Stimulated activated naive CD4-positive, alpha-beta T cell (primary cell): ENCODE data around the gene DYNC2H1.
A peak's percentile ranks its signal among the peaks of the same experiment; 100 is the strongest.

Experiments
- DNase-seq, 6 experiments: peaks; one replicate each; lab custom pipeline; 2025; lab: John Stamatoyannopoulos, UW

Gene DYNC2H1, protein sequence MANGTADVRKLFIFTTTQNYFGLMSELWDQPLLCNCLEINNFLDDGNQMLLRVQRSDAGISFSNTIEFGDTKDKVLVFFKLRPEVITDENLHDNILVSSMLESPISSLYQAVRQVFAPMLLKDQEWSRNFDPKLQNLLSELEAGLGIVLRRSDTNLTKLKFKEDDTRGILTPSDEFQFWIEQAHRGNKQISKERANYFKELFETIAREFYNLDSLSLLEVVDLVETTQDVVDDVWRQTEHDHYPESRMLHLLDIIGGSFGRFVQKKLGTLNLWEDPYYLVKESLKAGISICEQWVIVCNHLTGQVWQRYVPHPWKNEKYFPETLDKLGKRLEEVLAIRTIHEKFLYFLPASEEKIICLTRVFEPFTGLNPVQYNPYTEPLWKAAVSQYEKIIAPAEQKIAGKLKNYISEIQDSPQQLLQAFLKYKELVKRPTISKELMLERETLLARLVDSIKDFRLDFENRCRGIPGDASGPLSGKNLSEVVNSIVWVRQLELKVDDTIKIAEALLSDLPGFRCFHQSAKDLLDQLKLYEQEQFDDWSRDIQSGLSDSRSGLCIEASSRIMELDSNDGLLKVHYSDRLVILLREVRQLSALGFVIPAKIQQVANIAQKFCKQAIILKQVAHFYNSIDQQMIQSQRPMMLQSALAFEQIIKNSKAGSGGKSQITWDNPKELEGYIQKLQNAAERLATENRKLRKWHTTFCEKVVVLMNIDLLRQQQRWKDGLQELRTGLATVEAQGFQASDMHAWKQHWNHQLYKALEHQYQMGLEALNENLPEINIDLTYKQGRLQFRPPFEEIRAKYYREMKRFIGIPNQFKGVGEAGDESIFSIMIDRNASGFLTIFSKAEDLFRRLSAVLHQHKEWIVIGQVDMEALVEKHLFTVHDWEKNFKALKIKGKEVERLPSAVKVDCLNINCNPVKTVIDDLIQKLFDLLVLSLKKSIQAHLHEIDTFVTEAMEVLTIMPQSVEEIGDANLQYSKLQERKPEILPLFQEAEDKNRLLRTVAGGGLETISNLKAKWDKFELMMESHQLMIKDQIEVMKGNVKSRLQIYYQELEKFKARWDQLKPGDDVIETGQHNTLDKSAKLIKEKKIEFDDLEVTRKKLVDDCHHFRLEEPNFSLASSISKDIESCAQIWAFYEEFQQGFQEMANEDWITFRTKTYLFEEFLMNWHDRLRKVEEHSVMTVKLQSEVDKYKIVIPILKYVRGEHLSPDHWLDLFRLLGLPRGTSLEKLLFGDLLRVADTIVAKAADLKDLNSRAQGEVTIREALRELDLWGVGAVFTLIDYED (N-terminal part only)

DNA sequence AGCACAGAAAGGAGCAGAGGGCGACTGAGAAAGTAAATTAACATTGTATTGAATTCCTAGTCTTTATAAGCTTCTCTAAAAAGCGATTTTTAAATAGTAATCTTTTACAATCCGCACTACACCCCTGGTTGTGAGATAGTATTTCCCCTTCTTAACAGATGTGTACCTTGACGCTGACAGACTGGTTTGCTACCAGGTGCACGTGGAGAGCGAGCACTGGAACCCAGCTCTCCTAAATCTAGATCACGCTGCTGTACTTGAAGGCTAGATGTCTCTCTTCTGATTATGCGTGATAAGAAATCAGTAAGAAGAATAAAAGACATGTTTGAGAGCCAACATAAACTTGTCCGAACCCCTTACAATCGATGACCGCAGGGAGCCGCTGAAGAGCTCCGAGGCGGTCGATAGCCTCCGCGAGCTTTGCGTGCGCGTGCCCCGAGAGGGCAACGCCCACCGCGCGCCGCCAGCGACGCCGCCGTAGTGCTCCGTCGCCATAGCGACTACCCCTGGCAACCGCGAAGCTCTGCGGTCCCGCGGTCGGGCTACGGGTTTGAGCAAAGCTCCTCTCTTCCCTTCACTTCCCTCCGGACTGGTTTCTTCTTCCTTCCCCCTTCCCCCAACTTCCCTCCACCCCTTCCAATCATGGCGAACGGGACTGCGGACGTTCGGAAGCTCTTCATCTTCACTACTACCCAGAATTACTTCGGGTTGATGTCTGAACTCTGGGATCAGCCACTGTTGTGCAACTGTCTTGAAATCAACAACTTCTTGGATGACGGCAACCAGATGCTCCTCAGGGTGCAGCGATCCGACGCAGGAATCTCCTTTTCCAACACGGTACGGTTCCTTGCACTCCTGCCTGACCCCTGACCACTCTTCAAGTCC is at the start of gene DYNC2H1:
Gene DYNC2H1 (plus strand): TSS at position 494 of the 885 bp plus-strand sequence. CDS start 149 bp downstream, at position 643.
- DNase-seq, result peak; percentile 80 to 90 (median 83)

DNA sequence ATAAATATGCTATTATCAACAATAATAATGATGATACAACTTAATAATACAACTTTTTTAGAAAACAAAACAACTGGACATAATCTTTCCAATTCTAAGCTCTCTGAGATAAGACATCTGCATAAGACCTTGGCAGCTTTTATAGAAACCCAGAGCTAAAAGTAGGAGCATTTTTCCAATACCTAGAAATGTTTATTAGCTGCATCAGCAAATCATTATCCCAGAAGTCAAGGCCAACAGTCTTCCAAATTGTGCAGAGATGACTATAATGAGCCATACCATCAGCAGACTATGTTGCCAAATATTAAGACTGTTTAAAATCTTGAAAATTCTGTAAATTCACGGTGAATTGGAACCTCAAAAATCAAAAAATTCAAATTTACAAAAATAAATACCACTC is 47.6 kb upstream of the DYNC2H1 start:
- DNase-seq, result no peak

GRCh38 chr11:103067118-103067517 is 42.1 kb upstream of the DYNC2H1 start:
- no peak for DNase-seq

GRCh38 chr11:103069367-103069766 is 39.9 kb upstream of the DYNC2H1 start:
- no peak for DNase-seq

DNA sequence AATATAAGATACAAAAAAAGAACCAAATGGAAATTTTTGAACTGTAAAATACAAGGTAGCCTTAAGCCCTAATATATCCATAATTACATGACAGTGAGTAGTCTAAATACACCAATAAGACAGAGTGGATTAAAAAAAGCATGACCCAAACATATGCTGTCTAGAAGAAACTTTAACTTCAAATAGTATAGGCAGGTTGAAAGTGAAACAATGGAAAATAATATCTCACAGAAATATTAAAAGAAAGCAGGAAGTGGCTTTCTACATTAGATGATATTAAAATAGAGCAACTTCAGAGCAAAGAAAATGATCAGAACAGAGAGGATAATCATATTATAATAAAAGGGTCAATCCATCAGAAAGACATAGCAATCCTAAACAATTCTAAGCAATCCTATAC is 39.1 kb upstream of the DYNC2H1 start:
- DNase-seq, result no peak

DNA sequence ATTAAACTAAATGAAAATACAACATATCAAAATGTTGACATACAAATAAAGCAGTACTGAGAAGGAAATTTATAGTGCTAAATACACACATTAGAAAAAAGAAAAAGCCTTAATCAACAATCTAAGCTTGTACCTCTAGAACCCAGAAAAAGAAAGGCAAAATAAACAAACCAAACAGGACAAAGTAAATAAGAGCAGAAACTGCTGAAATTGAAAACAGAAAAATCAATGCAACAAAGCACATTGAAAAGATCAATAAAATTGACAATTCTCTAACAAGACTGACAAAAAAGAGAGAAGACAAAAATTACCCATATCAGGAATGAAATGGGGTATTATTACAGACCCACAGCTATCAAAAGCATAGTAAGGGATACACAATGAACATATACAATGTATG is 38.2 kb upstream of the DYNC2H1 start:
- DNase-seq, result no peak

DNA sequence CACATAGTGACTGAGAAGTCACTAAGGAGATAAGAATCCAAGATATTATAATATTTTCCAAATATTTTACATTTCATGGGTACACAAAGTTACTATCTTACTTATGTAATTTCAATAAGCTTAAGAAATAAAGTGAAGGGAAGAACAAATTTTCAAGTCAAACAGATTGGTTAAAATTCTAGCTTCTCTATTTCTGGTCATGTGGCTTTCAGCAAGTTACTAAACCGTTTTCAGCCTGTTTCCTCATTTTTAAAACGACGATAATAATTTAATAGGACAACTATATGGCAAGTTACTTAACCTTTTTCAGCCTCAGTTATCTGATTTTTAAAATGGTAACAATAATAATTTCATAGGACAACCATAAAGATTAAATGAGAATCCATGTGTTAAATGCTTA is 32.9 kb upstream of the DYNC2H1 start:
- DNase-seq, result no peak

- DNase-seq, result no peak
Measured at GRCh38 chr11:103077554-103077953, 31.7 kb upstream of the DYNC2H1 start.

GRCh38 chr11:103078710-103079109 is 30.5 kb upstream of the DYNC2H1 start:
- DNase-seq, result no peak

- DNase-seq, result no peak
Measured at GRCh38 chr11:103079833-103080232, 29.4 kb upstream of the DYNC2H1 start.

DNA sequence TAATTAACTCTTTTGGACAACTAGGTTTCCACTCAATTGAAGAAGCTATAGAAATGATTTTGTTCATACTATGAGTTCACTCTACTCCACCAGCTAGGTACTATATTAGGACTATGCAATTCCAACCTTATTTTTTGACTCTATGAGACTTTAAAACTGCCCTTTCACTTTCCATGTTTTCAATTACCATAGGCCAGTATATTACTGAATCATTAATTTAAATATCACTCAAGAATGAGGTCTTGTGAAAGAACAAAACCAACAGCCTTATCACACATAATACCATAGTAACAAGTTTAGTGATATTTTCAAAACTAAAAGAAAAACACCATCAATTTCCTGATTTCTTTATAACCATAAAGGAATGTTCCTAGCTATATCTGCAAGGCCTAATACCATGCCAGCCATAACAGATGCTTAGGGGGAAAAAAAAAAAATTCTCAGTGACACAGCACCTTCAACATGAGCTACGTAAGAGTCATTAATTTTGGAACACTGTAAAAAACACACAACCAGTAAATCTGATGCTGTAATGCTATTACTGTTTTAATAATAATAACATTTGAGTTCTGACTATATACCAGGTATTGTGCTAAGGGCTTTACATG is 23.4 kb upstream of the DYNC2H1 start:
- DNase-seq, result no peak

DNA sequence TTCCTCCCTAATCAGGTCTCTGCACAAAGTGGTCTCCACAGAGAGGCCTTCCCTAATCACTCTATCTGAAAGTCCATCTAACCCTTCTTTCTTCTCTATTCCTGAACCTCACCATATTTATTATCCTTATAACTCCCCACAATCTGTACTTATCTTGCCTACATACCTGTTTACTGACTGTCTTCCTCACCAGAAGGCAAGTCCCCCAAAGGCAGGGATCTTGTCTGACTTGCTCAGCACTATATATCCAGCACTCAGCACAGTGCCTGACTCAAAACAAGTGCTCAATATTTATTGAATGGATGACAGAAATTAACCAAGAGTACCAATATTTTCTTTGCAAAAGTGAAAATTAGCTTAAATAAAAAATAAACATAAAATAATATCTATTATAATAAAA is 22.8 kb upstream of the DYNC2H1 start:
- DNase-seq, result no peak

GRCh38 chr11:103091064-103091800 is 18.0 kb upstream of the DYNC2H1 start:
- DNase-seq, result peak in 5 of 6 experiments; percentile 15 to 53 (median 43)

- DNase-seq, result peak; percentile 85 to 93 (median 90)
Measured at GRCh38 chr11:103091801-103092524, 17.3 kb upstream of the DYNC2H1 start, which contains the start of gene DCUN1D5. Gene DCUN1D5, minus strand, starts transcription at chr11:103092160. Its CDS starts 288 bp downstream, at chr11:103091872.

- DNase-seq, result no peak
Measured at GRCh38 chr11:103097279-103097678, 11.9 kb upstream of the DYNC2H1 start.

- peak in 1 of 6 experiments; percentile 25 for DNase-seq
Measured at GRCh38 chr11:103109818-103110388, 677 bp downstream of the DYNC2H1 start.

- DNase-seq, result peak in 1 of 6 experiments; percentile 14
Measured at GRCh38 chr11:103110391-103110790, 1.2 kb downstream of the DYNC2H1 start.

GRCh38 chr11:103111400-103111799 is 2.2 kb downstream of the DYNC2H1 start:
- DNase-seq, result no peak

DNA sequence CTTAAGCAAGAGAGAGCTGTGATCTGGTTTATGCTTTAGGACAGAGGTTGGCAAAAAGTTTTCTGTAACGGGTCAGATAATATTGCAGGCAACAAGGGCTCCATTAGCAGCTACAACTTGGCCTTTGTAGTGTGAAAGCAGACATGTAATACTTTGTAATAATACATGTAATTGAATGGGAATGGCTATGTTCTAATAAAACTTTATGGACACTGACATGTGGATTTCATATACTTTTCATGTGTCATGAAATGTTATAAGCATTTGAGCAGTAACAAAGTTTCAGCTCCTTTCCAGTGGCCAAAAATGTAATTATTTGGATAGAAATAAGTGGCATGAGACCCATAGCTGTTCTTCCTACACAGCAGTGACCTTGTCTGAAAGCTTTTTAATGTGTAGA is 3.1 kb downstream of the DYNC2H1 start:
- no peak for DNase-seq
